IPS DF 19.7 (cell line): Measurements from ENCODE around the gene CDH5.

ENCODE experiments used
- DNase-seq: peaks from one replicate; pipeline ENCODE4 v3.0.0-alpha.2; 2013; ENCODE audit warnings: low read depth, low spot score

CDH5 gene

DNA sequence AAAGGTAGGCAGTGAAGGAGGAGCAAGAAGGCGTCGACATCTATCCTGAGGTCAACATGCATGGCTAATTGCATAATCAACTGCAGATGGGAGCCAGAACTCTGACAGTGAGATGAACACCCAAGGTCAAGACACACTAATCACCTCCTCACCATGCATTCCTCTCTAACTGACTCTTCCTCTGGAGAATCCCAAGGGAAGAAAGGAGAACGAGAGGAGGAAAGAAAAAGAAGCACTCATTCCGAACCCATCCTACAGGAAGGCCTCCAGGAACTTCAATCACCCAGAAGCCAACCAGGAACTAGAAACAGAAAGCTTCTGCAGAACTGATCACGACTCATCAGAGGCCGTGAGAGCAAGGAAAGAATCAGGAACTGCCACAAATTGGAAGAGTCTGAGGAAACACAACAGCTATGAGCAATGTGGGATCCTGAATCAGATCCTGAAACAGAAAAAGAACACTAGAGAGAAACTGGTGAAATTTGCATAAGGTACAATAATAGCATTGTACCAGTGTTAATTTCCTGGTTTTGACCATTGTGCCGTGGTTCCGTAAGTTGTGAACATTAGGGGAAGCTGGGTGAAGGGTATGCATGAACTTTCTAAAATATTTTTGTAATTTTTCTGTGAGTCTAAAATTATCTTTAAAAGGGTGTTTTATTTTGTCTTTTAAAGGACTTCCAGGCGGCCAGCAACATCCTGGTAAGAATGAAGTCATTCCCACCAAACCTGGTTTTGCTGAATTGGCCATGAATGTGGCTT, 50.6 kb downstream of the CDH5 start:
- no peak for DNase-seq

- DNase-seq = no peak
Measured at GRCh38 chr16:66418165-66418962, 51.9 kb downstream of the CDH5 start.

DNA sequence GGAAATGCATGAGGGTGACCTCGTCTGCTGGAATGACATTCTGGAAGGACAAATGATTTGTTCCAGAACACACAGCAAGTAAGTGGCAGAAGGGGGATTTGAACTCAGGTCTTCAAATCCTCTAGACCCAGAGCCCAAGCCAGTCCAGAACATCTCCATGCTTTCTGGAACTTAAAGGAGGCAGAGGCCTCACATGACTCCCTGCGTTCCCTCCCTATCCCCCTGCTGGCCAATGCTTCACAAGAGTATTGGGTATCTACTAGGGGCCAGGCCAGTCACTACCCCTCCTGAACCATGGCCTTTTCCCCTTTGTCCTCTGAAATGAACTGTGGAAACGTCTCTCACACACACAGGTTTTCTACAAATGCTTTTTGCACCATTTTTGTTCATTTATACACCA, 53.0 kb downstream of the CDH5 start:
- DNase-seq = no peak

DNA sequence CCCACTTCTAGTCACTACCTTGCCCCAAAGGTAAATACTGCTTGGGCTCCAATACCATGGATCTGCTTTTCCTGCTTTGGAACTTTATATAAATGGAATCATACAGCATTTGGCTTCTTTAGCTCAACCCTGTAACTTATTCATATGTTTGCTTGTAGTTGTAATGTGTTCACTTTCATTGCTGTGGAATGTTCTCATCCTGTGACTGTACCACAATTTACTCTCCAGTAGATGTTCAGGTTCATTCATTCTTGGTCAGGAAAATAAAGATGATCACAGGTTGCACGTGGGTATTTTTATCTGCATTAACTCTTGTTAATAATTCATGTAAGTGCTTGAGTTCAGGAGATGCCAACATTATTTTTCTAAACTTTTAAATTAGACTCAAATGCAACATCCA, 53.9 kb downstream of the CDH5 start:
- DNase-seq = no peak

DNA sequence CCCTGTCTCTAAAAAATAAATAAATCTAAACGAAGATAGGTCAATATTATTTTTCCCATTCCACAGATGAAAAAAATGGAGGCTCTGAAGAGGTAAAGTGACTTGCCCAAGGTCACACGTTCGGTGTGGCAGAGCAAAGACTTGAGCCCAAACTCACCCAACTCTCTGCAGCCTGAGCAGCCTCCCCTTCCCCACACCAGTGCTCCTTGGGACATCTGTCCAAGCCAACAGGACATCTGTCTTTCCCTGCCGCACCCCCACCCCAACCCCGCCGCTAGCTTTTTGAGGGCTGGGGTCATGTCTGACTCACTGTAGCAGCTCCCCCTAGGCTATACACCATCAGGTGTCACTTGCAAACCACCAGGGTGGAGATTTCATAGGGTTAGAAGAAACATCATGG, 55.4 kb downstream of the CDH5 start:
- DNase-seq = no peak

DNA sequence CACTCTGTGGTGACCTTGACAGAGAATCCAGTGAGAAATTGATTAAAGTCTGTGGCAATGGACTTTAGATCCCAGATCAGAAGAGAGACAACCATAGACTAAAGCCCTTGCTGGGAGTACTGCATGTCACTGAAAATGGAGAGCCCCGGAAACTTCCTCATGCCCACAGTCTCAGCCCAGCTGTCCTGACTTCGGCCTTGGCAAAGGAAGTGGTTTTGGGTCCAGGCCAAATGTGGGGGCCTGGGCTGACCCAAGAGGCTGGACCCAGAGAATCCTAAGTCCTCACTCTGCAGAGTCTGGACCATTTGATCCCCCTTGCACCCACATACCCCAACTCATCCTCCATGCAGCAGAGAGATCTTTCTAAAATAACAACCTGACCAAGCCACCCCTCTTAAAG, 55.9 kb downstream of the CDH5 start:
- no peak for DNase-seq

GRCh38 chr16:66423177-66423576, 56.7 kb downstream of the CDH5 start:
- no peak for DNase-seq

DNA sequence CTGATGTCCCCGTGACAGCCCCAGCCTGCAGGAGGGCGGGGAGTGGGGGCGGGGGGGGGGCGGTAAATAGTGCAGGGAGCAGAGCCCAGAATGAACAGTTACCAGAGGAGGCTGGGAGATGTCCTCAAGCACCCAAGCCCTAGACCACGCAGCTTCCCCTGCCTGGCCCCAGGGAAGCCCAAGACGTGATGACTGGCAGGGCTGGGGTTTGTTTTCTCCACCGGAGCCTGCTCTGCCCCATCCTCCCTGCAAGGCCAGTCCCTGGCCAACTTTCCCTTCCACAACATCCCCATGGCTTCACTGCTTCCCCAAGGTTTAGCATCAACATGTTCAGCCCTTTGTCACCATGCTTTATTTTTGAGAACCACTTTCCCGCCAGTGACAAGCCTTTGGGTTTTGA, 59.2 kb downstream of the CDH5 start:
- no peak for DNase-seq

- no peak for DNase-seq
Measured at GRCh38 chr16:66426112-66427035, 59.9 kb downstream of the CDH5 start.

- no peak for DNase-seq
Measured at GRCh38 chr16:66427036-66427860, 60.8 kb downstream of the CDH5 start, which contains the start of gene BEAN1. BEAN1 (plus strand) TSS chr16:66427295; CDS start chr16:66437677, 10,382 bp downstream.

GRCh38 chr16:66427871-66428681, 61.6 kb downstream of the CDH5 start:
- DNase-seq = no peak

DNA sequence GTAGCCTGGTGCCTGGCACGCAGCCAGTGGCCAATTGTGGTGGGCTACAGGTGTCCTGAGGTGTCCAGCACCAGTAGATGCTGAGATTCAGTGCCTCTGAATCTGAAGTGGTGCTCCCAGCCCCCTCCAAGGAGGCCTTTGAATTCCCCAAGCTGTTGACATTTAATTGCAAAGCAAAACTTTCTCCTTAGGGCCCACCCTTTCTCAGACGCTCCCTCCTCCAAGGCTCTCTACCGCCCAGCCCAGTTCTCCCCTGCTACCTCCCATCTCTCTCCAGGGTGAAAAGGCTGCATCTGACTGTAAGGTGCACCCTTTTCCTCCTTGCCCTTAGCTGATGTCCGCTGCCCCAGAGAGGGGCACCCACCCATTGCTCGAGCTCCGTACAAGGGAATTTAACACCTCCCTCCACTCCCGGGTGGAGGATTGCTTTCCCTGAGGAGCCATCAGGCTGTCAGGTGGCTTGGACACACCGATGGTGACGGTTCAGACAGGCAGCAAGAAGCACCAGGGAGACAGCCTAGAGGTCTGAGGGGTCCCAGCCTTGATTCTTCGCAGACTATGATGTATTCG, 62.3 kb downstream of the CDH5 start:
- no peak for DNase-seq

DNA sequence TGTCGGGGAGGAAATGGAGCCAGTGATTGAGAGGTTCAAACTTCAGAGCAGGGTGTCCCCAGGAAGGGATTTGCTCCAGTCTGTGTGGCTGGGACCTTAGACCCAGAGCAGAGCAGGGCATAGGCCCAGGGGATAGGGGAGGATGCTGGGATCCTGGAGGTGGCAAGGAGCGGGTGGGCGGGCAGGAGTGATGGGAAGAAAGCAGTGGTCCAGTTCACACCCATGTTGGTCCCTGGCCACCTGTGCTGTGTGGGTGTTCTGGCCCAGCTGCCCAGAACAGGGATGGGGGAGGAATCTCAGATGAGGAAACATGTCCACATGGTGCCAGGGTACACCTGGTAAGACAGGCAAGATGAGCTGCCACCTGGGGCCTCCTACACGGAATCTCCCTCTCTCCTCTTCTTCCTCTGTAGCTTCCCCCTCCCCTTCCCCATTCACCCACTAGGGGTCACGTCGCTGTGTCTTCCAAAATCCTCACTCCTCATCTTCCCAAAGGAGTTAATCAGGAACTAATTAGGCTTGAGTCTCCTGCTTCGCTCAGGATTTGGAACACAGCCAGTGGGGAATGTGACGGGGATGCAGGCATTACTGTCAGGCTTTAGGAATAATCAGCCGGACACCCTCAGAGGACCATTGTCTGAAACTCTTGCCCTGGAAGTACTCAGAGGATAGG, 62.9 kb downstream of the CDH5 start:
- no peak for DNase-seq

GRCh38 chr16:66430214-66430613, 63.7 kb downstream of the CDH5 start:
- no peak for DNase-seq

DNA sequence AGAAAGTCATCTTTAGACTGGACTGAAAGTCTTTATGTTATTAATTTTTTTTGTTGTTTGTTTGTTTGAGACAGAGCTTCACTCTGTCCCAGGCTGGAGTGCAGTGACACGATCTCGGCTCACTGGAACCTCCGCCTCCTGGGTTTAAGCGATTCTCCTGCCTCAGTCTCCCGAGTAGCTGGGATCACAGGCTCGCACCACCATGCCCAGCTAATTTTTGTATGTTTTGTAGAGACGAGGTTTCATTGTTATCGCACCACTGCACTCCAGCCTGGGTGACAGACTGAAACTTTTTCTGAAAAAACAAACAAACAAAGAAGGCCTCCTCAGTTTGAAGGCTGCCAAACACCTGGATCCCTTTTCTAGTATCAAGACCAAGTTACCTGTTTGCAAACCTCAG, 65.3 kb downstream of the CDH5 start:
- DNase-seq = no peak

DNA sequence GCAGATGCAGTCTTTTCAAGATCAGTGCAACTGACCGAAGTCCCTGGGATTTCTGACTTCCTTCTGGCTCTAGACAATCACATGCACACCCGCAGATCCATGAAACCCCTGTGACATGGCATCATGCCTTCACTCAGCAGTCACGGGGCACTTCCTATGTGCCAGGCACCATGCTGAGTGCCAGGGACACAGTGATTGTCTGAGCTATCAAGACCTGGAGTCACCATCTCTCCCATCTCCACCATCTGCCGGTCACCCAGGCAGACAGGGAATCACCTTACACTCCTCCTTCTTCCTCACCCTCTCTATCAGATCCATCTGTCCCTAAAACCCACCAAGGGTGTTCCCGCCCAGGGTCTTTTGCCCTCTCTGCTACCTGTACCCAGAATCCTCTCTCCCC, 65.9 kb downstream of the CDH5 start:
- DNase-seq = no peak

DNA sequence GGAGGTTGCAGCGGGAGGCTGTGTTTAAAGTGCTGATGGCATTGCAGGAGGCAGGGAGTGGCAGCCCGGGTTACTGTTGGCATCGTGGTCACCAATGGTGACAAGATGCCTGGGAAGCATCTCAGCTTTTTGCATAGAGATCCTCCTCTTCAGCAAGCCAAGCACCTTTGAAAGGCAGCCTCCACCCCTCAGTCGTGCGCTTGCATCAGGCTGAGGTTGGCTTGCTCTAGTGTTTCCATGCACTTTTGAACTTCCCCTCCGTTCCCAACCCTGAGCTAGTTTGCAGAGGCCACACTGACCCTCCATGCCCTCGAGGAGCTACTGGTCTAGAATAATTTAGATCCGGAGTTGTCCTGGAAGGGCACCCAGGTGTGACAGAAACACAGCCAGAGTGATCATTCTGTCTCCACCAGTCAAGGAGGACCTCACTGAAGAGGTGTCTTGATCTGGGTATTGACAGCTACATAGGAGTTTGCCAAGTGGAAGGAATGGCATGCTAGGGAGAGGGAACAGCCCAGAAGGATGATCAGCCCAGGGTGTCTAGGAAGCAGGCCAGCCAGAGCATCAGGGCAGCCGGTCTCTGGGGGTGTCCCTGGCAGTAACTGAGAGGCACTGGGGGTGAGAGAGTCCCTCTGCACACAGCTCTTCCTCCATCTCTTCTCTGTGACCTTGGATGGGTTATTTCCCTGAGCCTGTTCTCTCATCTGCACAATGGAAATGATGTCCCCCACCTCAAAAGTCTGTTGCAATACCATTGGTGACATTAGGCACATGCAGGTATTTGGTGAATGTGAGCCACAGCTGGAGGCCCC, 68.3 kb downstream of the CDH5 start:
- peak; percentile 48 for DNase-seq

GRCh38 chr16:66435896-66436295, 69.4 kb downstream of the CDH5 start:
- no peak for DNase-seq
